WTC11 (cell line): Measurements from ENCODE around the gene PFDN2.

Source experiments
- AFF4 ChIP-seq: sonication (generic); formaldehyde crosslinking; IDR thresholded peaks from 2 replicates; pipeline ENCODE4 v1.8.1; 2023; ENCODE audit warnings: mild to moderate bottlenecking, missing genetic modification reagents, borderline replicate concordance
- CTCF ChIP-seq: fragments of 200-600 bp; IDR thresholded peaks from 2 replicates; pipeline ENCODE4 v1.8.0; 2022; ENCODE audit warnings: antibody characterized with exemption
- GABPB1 ChIP-seq: sonication (generic); formaldehyde crosslinking; IDR thresholded peaks from 2 replicates; pipeline ENCODE4 v1.8.1; 2023; ENCODE audit warnings: mild to moderate bottlenecking, missing genetic modification reagents
- JUN ChIP-seq: sonication (generic); formaldehyde crosslinking; IDR thresholded peaks from 2 replicates; pipeline ENCODE4 v1.8.0; 2023; ENCODE audit warnings: mild to moderate bottlenecking, missing genetic modification reagents
- SP1 ChIP-seq: sonication (generic); formaldehyde crosslinking; conservative IDR thresholded peaks from 2 replicates; pipeline ENCODE4 v1.8.1; 2022; ENCODE audit warnings: missing genetic modification reagents
- TCF7 ChIP-seq: sonication (generic); formaldehyde crosslinking; IDR thresholded peaks from 2 replicates; pipeline ENCODE4 v1.8.0; 2022; ENCODE audit warnings: mild to moderate bottlenecking, low read depth, missing genetic modification reagents, moderate library complexity
- ZBTB21 ChIP-seq: sonication (generic); formaldehyde crosslinking; IDR thresholded peaks from 2 replicates; pipeline ENCODE4 v1.8.1; 2023; ENCODE audit warnings: mild to moderate bottlenecking, missing genetic modification reagents, borderline replicate concordance

GRCh38 chr1:161090617-161091016 is 27.2 kb downstream of the PFDN2 start:
- TF ChIP-seq CTCF, result no peak
- no peak for TF ChIP-seq AFF4 (CRISPR knock-in tag)
- TF ChIP-seq TCF7, result no peak
- no peak for TF ChIP-seq GABPB1 (CRISPR knock-in tag)
- TF ChIP-seq JUN (CRISPR knock-in tag), result no peak
- TF ChIP-seq SP1, result no peak
- no peak for TF ChIP-seq ZBTB21 (CRISPR knock-in tag)
